IMR-90 (cell line): ENCODE measurements around the gene FAM43B. TPM values are rescaled to one million over a fixed set of nuclear protein-coding genes. Genes with fewer than 3 reads are reported as not detected.

Experiments
- ATAC-seq: fragments of 200-7000 bp; cut with Tn5 transposase; 2 replicates; pipeline ENCODE4 v1.9.1; 2020; ENCODE audit warnings: low read depth, mild to moderate bottlenecking, moderate library complexity
- BruUV-seq: library from RNA; stranded (reverse); fragments of 400-500 nt; replicated peaks from 2 replicates; lab custom pipeline; 2021; lab: Mats Ljungman, UMichigan
- CTCF ChIA-PET: fragments of 300-600 bp; formaldehyde crosslinking; extraction: SDS; loops from one replicate; lab custom pipeline; 2021; ENCODE audit warnings: antibody characterized with exemption; lab: Yijun Ruan, JAX
- POLR2A ChIA-PET: fragments of 300-600 bp; sonication (Branson Sonifier 250); formaldehyde crosslinking; loops from one replicate; lab custom pipeline; 2022; ENCODE audit warnings: antibody characterized with exemption; ENCODE audit not compliant: unreplicated experiment; lab: Charles Lee
- DNase-seq: peaks from one replicate; pipeline ENCODE4 v3.0.0; 2013
- H2AFZ ChIP-seq: replicated peaks from 2 replicates; pipeline ENCODE3; 2013; ENCODE audit warnings: low read length, mild to moderate bottlenecking; ENCODE audit not compliant: poor library complexity
- H2AK5ac ChIP-seq: 2 replicates; pipeline ENCODE4 v1.6.1; 2013; ENCODE audit warnings: low read depth, low read length, inconsistent platforms
- H2AK9ac ChIP-seq: replicated peaks from 2 replicates; pipeline ENCODE3; 2013; ENCODE audit warnings: mild to moderate bottlenecking, low read depth, low read length, moderate library complexity; ENCODE audit not compliant: poor library complexity
- H2BK120ac ChIP-seq: 2 replicates; pipeline ENCODE4 v1.6.1; 2013; ENCODE audit warnings: low read depth, low read length, inconsistent platforms
- H2BK15ac ChIP-seq: 3 replicates; pipeline ENCODE4 v1.6.1; 2013; ENCODE audit warnings: low read depth, low read length, inconsistent platforms
- H2BK20ac ChIP-seq: 2 replicates; pipeline ENCODE4 v1.6.1; 2013; ENCODE audit warnings: low read depth, mild to moderate bottlenecking, inconsistent platforms, low read length, moderate library complexity
- H2BK5ac ChIP-seq: 2 replicates; pipeline ENCODE4 v1.6.1; 2013; ENCODE audit warnings: mild to moderate bottlenecking, low read depth, low read length, inconsistent platforms; ENCODE audit not compliant: poor library complexity, severe bottlenecking
- H3K14ac ChIP-seq: replicated peaks from 2 replicates; pipeline ENCODE4 v1.6.1; 2013; ENCODE audit warnings: low read depth, low read length, inconsistent platforms
- H3K18ac ChIP-seq: 2 replicates; pipeline ENCODE4 v1.6.1; 2013; ENCODE audit warnings: low read depth, low read length, control low read depth
- H3K23ac ChIP-seq: 2 replicates; pipeline ENCODE4 v1.6.1; 2013; ENCODE audit warnings: low read depth, low read length, inconsistent platforms
- H3K27ac ChIP-seq: 2 replicates; pipeline ENCODE4 v1.5.1; 2013; ENCODE audit warnings: mild to moderate bottlenecking, control low read depth, low read length; ENCODE audit not compliant: insufficient read depth
- H3K27me3 ChIP-seq: 2 replicates; pipeline ENCODE4 v1.6.1; 2013; ENCODE audit warnings: low read length; ENCODE audit not compliant: control insufficient read depth, insufficient read depth
- H3K36me3 ChIP-seq: 2 replicates; pipeline ENCODE4 v1.6.1; 2013; ENCODE audit warnings: low read length, mixed read lengths; ENCODE audit not compliant: control insufficient read depth, insufficient read depth
- H3K4ac ChIP-seq: 2 replicates; pipeline ENCODE4 v1.6.1; 2013; ENCODE audit warnings: low read depth, low read length, inconsistent platforms
- H3K4me1 ChIP-seq: 2 replicates; pipeline ENCODE4 v1.6.1; 2013; ENCODE audit warnings: low read length, mixed read lengths; ENCODE audit not compliant: control insufficient read depth, insufficient read depth
- H3K4me2 ChIP-seq: 2 replicates; pipeline ENCODE4 v1.6.1; 2013; ENCODE audit warnings: low read depth, mild to moderate bottlenecking, control low read depth, low read length, moderate library complexity
- H3K4me3 ChIP-seq: 2 replicates; pipeline ENCODE4 v1.5.1; 2013; ENCODE audit warnings: low read depth, mild to moderate bottlenecking, control low read depth, low read length, moderate library complexity; ENCODE audit not compliant: insufficient read depth
- H3K56ac ChIP-seq: 2 replicates; pipeline ENCODE4 v1.6.1; 2013; ENCODE audit warnings: low read length, inconsistent platforms; ENCODE audit not compliant: insufficient read depth; ENCODE audit errors: extremely low read depth
- H3K79me1 ChIP-seq, 2 experiments: 2 replicates each; pipeline ENCODE4 v1.6.1; 2013; ENCODE audit warnings: low read length in 2 of 2, inconsistent platforms in 1 of 2, low read depth in 1 of 2
- H3K9ac ChIP-seq: 2 replicates; pipeline ENCODE4 v1.6.1; 2013; ENCODE audit warnings: low read depth, low read length, control low read depth
- H3K9me1 ChIP-seq: 2 replicates; pipeline ENCODE4 v1.6.1; 2013; ENCODE audit warnings: low read length, inconsistent platforms; ENCODE audit not compliant: insufficient read depth
- H3K9me3 ChIP-seq: 2 replicates; pipeline ENCODE4 v1.6.1; 2013; ENCODE audit warnings: low read length; ENCODE audit not compliant: control insufficient read depth, insufficient read depth
- H4K20me1 ChIP-seq: 2 replicates; pipeline ENCODE4 v1.6.1; 2013; ENCODE audit warnings: low read length, inconsistent platforms; ENCODE audit not compliant: insufficient read depth
- H4K5ac ChIP-seq: 2 replicates; pipeline ENCODE4 v1.6.1; 2013; ENCODE audit warnings: mild to moderate bottlenecking, low read depth, low read length, control low read depth
- H4K8ac ChIP-seq, 2 experiments: 2 replicates each; pipeline ENCODE4 v1.6.1; 2013; ENCODE audit warnings: low read depth in 2 of 2, low read length in 2 of 2, control low read depth in 1 of 2, inconsistent platforms in 1 of 2
- H4K91ac ChIP-seq: 2 replicates; pipeline ENCODE4 v1.6.1; 2013; ENCODE audit warnings: low read depth, low read length, inconsistent platforms; ENCODE audit not compliant: insufficient read depth
- BHLHE40 ChIP-seq: fragments of 150-350 bp; IDR thresholded peaks from 2 replicates; pipeline ENCODE4 v1.6.1; 2016; ENCODE audit warnings: mild to moderate bottlenecking, low read depth, low read length
- RAD21 ChIP-seq: IDR thresholded peaks from 2 replicates; pipeline ENCODE4 v1.6.1; 2012; ENCODE audit warnings: low read length, improper control_type of control experiment
- WGBS, 2 experiments: methylation state at CpG; one replicate each; pipeline versions ENCODE4 v1.1.5 to v1.1.7; 2013; ENCODE audit warnings: missing lambda C conversion rate in 2 of 2; ENCODE audit not compliant: insufficient read length in 1 of 2; ENCODE audit errors: extremely low coverage in 2 of 2; 5-methylcytosine and 5-hydroxymethylcytosine counted together
- dilution Hi-C: fragments of 300-500 bp; cut with HindIII; formaldehyde crosslinking; loops from one replicate; pipeline ENCODE4 v1.14.3; 2018; ENCODE audit warnings: low sequenced_read_pairs; ENCODE audit not compliant: unreplicated experiment
- in situ Hi-C: fragments of 300-500 bp; cut with MboI; formaldehyde crosslinking; loops from 3 replicates; pipeline ENCODE4 v1.14.3; 2019; ENCODE audit warnings: low sequenced_read_pairs, inconsistent platforms, mixed read lengths
- intact Hi-C: fragments of 100-400 bp; cut with micrococcal nuclease; formaldehyde crosslinking; loops from 2 replicates; pipeline ENCODE4 v1.10.0; 2022
- polyA plus RNA-seq, 3 experiments: library from polyadenylated mRNA; depleted of rRNA; stranded (reverse); fragments of >200 nt; gene quantifications; 2 replicates each; pipeline ENCODE4 v1.2.3, GENCODE V29; 2012; ENCODE audit warnings: low replicate concordance in 1 of 3
- total RNA-seq: library from RNA; depleted of rRNA; stranded (reverse); fragments of >200 nt; gene quantifications from 2 replicates; pipeline ENCODE4 v1.2.3, GENCODE V29; 2012

The FAM43B gene
- total and polyA plus RNA-seq, 2 of the 4 experiments (the other 2 are of a cell fraction), result 0.05 TPM; not detected in 1

- no peak overlapping the region for H2BK15ac ChIP-seq
- peak overlapping the region; percentile 36; the same call in 1 of the 2 replicates for H4K91ac ChIP-seq
- H3K9ac ChIP-seq, result peak overlapping the region; percentile 75
- no peaks in the 10 kb centered on the region for H3K9me3 ChIP-seq
- TF ChIP-seq RAD21 (no peak), BHLHE40 (no peak)
- in situ Hi-C loops (no loop called here), dilution Hi-C loops (no loop called here), intact Hi-C loops (no loop called here)
- peak overlapping the region; percentile 76 for H2AK5ac ChIP-seq
- CTCF ChIA-PET, result no interaction called here
- peak overlapping the region; percentile 33; the same call in 1 of the 2 replicates for H3K23ac ChIP-seq
- no peak for DNase-seq
- peaks cover 28 to 48% of the 10 kb centered on the region in 2 experiments for H3K79me1 ChIP-seq
- no peak overlapping the region for H2BK20ac ChIP-seq
- H3K4ac ChIP-seq, result peak overlapping the region; percentile 70; the same call in 1 of the 2 replicates
- H3K27me3 ChIP-seq, result peaks cover 6% of the 10 kb centered on the region
- peak overlapping the region; percentile 67 for H3K27ac ChIP-seq
- H2AK9ac ChIP-seq, result peak overlapping the region; percentile 79
- no TSS peak for BruUV-seq
- H3K4me3 ChIP-seq, result peak overlapping the region; percentile 88
- peak overlapping the region; percentile 99 for H3K4me2 ChIP-seq
- H3K56ac ChIP-seq, result no peak overlapping the region
- H4K20me1 ChIP-seq, result no peaks in the 10 kb centered on the region; the same call in 1 of the 2 replicates
- peak overlapping the region; percentile 73 for H4K5ac ChIP-seq
- peaks cover 3% of the 10 kb centered on the region for H3K4me1 ChIP-seq
- no peaks in the 10 kb centered on the region for H3K9me1 ChIP-seq
- no peak overlapping the region for H3K18ac ChIP-seq
- 0 out of 2 replicates have a peak overlapping the region, but pooled peaks have one; percentile 57 for H3K14ac ChIP-seq
- peak overlapping the region; percentile 97 for H2AFZ ChIP-seq
- no peak for ATAC-seq
- peak overlapping the region; percentile 78 for H2BK5ac ChIP-seq
- POLR2A ChIA-PET, result no interaction called here
- no CpG with 5 or more reads among the region's 5 CpGs for WGBS, 2 experiments
- peaks cover 5% of the 10 kb centered on the region for H3K36me3 ChIP-seq
- no peak overlapping the region for H2BK120ac ChIP-seq
- H4K8ac ChIP-seq, result peak overlapping the region; percentile 94 to 99
Observed at GRCh38 chr1:20507248-20507563, 45.2 kb upstream of the FAM43B start.
